Activated CD8-positive, alpha-beta memory T cell treated with anti-CD3 and anti-CD28 coated beads for 4 hours (primary cell): Measurements from ENCODE around the gene CRY2.

Source experiments
- DNase-seq, 2 donors: peaks; one replicate each; pipeline ENCODE4 v3.0.0-alpha.2; 2020; ENCODE audit warnings: low read depth in 2 of 2

The CRY2 gene

GRCh38 chr11:45930951-45931570 lies 83.8 kb downstream of the CRY2 start:
- DNase-seq: no peak

- no peak for DNase-seq
Measured at GRCh38 chr11:45931739-45932138, 84.5 kb downstream of the CRY2 start.

GRCh38 chr11:45932217-45932616 lies 84.9 kb downstream of the CRY2 start:
- DNase-seq: no peak
